ENCODE data around the gene OPCML. TPM values are rescaled to one million over a fixed set of nuclear protein-coding genes. Genes with fewer than 3 reads are reported as not detected.

Gene OPCML
- total RNA-seq, 1 experiment from 2014 or later = not detected

DNA sequence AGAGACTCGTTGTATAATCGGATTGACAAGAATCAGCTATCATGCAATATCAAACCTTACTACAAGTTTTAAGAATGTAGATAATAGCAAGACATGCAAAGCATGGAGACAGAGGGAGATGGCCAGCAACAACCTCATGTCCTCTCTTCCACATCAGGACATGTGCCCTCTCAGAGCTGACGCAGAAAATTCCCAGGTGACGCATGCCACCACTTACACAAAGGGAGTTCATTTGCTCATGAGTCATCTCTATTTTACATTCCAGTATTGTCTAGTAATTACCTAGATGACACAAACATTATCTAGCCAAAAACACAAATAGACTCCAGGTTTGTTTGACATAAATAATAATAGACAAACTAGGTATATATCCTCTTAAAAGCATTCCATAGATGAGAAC, 38.1 kb upstream of the OPCML start:
- Histone ChIP-seq H3K27me3 (ENCODE audit: control insufficient read depth, insufficient read depth, low read length) (peaks cover 7% of the 10 kb centered on the region; the same call in 1 of the 2 replicates), H3K36me3 (ENCODE audit: control insufficient read depth, insufficient read depth, low read length) (no peaks in the 10 kb centered on the region), H3K4me3 (ENCODE audit: low read depth in 2 of 2, low read length in 2 of 2) (no peak overlapping the region), H3K9me3 (ENCODE audit: control insufficient read depth, insufficient read depth, low read depth, low read length) (no peaks in the 10 kb centered on the region), H3K27ac (ENCODE audit: low read length) (no peak overlapping the region), H3K4me1 (ENCODE audit: control insufficient read depth, insufficient read depth, low read length) (no peaks in the 10 kb centered on the region)
- no peak for ATAC-seq
- intact Hi-C loops (cut with micrococcal nuclease; ENCODE audit: unreplicated experiment) = no loop called here
- ChIA-PET CTCF (no interaction called here), POLR2A (no interaction called here)
- in situ Hi-C loops (cut with HindIII; ENCODE audit: low pct_unique_long_range_greater_than_20kb, low sequenced_read_pairs) = no loop called here
- TF ChIP-seq SIN3A (IDR thresholded peaks at IDR 0.05; ENCODE audit: borderline replicate concordance, insufficient read depth, low read depth, low read length) = no peak
- no peak for TF ChIP-seq CTCF (IDR thresholded peaks at IDR 0.05)
- no peak for TF ChIP-seq TCF7L2 (IDR thresholded peaks at IDR 0.05; ENCODE audit: low read depth, low read length)
- TF ChIP-seq, protein P1, sequence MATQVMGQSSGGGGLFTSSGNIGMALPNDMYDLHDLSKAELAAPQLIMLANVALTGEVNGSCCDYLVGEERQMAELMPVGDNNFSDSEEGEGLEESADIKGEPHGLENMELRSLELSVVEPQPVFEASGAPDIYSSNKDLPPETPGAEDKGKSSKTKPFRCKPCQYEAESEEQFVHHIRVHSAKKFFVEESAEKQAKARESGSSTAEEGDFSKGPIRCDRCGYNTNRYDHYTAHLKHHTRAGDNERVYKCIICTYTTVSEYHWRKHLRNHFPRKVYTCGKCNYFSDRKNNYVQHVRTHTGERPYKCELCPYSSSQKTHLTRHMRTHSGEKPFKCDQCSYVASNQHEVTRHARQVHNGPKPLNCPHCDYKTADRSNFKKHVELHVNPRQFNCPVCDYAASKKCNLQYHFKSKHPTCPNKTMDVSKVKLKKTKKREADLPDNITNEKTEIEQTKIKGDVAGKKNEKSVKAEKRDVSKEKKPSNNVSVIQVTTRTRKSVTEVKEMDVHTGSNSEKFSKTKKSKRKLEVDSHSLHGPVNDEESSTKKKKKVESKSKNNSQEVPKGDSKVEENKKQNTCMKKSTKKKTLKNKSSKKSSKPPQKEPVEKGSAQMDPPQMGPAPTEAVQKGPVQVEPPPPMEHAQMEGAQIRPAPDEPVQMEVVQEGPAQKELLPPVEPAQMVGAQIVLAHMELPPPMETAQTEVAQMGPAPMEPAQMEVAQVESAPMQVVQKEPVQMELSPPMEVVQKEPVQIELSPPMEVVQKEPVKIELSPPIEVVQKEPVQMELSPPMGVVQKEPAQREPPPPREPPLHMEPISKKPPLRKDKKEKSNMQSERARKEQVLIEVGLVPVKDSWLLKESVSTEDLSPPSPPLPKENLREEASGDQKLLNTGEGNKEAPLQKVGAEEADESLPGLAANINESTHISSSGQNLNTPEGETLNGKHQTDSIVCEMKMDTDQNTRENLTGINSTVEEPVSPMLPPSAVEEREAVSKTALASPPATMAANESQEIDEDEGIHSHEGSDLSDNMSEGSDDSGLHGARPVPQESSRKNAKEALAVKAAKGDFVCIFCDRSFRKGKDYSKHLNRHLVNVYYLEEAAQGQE (IDR thresholded peaks at IDR 0.05; ENCODE audit: insufficient read depth in 1 of 2, low read depth in 2 of 2, low read length in 1 of 2) = no peak
- no peak for TF ChIP-seq POLR2AphosphoS5 (IDR thresholded peaks at IDR 0.05; ENCODE audit: low read depth, low read length)
- BruUV-seq (replicated peaks) = no TSS peak
- no peak for DNase-seq (ENCODE audit: low read depth, low spot score)

GRCh38 chr11:133563505-133564025, 31.3 kb upstream of the OPCML start:
- no peaks in the 10 kb centered on the region for H3K4me1 ChIP-seq (ENCODE audit: control insufficient read depth, insufficient read depth, low read length)
- no peak overlapping the region for H3K27ac ChIP-seq (ENCODE audit: low read length)
- no peaks in the 10 kb centered on the region for H3K36me3 ChIP-seq (ENCODE audit: control insufficient read depth, insufficient read depth, low read length)
- intact Hi-C loops (cut with micrococcal nuclease; ENCODE audit: unreplicated experiment) (no loop called here), in situ Hi-C loops (cut with HindIII; ENCODE audit: low pct_unique_long_range_greater_than_20kb, low sequenced_read_pairs) (no loop called here)
- H3K9me3 ChIP-seq (ENCODE audit: control insufficient read depth, insufficient read depth, low read depth, low read length) = no peaks in the 10 kb centered on the region
- ChIA-PET POLR2A (no interaction called here), CTCF (no interaction called here)
- BruUV-seq (replicated peaks) = no TSS peak
- H3K27me3 ChIP-seq (ENCODE audit: control insufficient read depth, insufficient read depth, low read length) = peaks cover 3% of the 10 kb centered on the region; the same call in 1 of the 2 replicates
- H3K4me3 ChIP-seq (ENCODE audit: low read depth in 2 of 2, low read length in 2 of 2) = no peak overlapping the region
- DNase-seq (ENCODE audit: low read depth, low spot score) (no peak), ATAC-seq (no peak)
- no peak for TF ChIP-seq POLR2AphosphoS5 (IDR thresholded peaks at IDR 0.05; ENCODE audit: low read depth, low read length)
- TF ChIP-seq CTCF (IDR thresholded peaks at IDR 0.05) = no peak
- TF ChIP-seq, protein P1 (IDR thresholded peaks at IDR 0.05; ENCODE audit: insufficient read depth in 1 of 2, low read depth in 2 of 2, low read length in 1 of 2) = no peak
- TF ChIP-seq TCF7L2 (IDR thresholded peaks at IDR 0.05; ENCODE audit: low read depth, low read length) = no peak
- TF ChIP-seq SIN3A (IDR thresholded peaks at IDR 0.05; ENCODE audit: borderline replicate concordance, insufficient read depth, low read depth, low read length) = no peak
